Right lobe of liver (tissue), 4 donors: Measurements from ENCODE around the gene TELO2.

Experiments used
- CTCF ChIP-seq, 4 donors: fragments of 200-600 bp in 3 of 4; fragments of 450-650 bp in 1 of 4; IDR thresholded peaks; one replicate each; pipeline versions ENCODE4 v1.5.1 to v1.8.0; 2016 to 2022; ENCODE audit warnings: antibody characterized with exemption in 4 of 4, mild to moderate bottlenecking in 2 of 4
- POLR2A ChIP-seq: fragments of 450-650 bp; IDR thresholded peaks from one replicate; pipeline ENCODE4 v1.6.1; 2017; ENCODE audit warnings: antibody characterized with exemption, mild to moderate bottlenecking
- donor health status: DM: no; HTN: no; CAD: no.
- donor health status: DM: no; HTN: no; CAD: no.
- donor health status: DM: no; HTN: yes; CAD: no.

- TF ChIP-seq CTCF (IDR thresholded peaks at IDR 0.05): no peak
- no peak for TF ChIP-seq POLR2A
Measured at GRCh38 chr16:1464196-1464893, 28.8 kb upstream of the TELO2 start.
